Progenitor cell of endocrine pancreas (in vitro differentiated cells): ENCODE data around the gene PARD6G. TPM values are rescaled to one million over a fixed set of nuclear protein-coding genes. Genes with fewer than 3 reads are reported as not detected.

Experiments
- DNase-seq: peaks from one replicate; pipeline ENCODE4 v3.0.0; 2021; ENCODE audit warnings: low spot score; ENCODE audit not compliant: unreplicated experiment
- H3K27ac Mint-ChIP-seq: 2 replicates; pipeline ENCODE4 v1.8.0; 2021; ENCODE audit warnings: mild to moderate bottlenecking, moderate library complexity, mixed read lengths
- H3K27me3 Mint-ChIP-seq: 2 replicates; pipeline ENCODE4 v1.8.0; 2021; ENCODE audit warnings: mixed read lengths
- H3K36me3 Mint-ChIP-seq: 2 replicates; pipeline ENCODE4 v1.8.0; 2022; ENCODE audit warnings: mixed read lengths; ENCODE audit not compliant: insufficient read depth
- H3K4me1 Mint-ChIP-seq: 2 replicates; pipeline ENCODE4 v1.8.0; 2021; ENCODE audit warnings: low read depth, mixed read lengths
- H3K4me3 Mint-ChIP-seq: 2 replicates; pipeline ENCODE4 v1.8.0; 2021; ENCODE audit warnings: low read depth, mild to moderate bottlenecking, moderate library complexity, mixed read lengths
- H3K9me3 Mint-ChIP-seq: 2 replicates; pipeline ENCODE4 v1.8.0; 2021; ENCODE audit warnings: low read depth, mixed read lengths
- total RNA-seq: library from RNA; stranded (reverse); gene quantifications from 2 replicates; pipeline ENCODE4 v1.2.1, GENCODE V29; 2021
- TF ChIP-seq, protein P1 (sequence below): fragments of 200-600 bp; sonication (generic); IDR thresholded peaks from one replicate; pipeline ENCODE4 v1.5.0; 2021; ENCODE audit warnings: antibody characterized with exemption, mild to moderate bottlenecking; ENCODE audit not compliant: unreplicated experiment

Gene PARD6G
- total RNA-seq, 1 donor from 2014 or later = 25.8 TPM

DNA sequence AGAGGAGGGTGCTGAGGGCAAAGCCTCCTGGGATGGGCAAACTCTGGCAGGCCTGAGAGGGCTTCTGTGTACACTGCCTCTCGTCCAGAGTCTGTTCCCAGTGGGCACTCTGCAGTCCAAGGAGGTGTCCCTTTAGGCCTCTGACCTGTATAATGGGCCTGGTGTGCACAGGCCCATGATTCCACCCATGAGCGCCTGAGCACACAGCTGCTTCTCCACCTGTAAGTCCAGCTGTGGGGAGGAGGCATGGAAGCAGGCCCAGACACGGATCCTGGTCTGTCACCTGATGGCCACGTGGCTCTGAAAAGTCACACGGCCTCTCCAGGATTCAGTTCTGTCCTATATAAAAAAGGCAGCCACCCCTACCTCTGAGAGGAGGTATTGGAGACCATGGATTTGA is 57.0 kb downstream of the PARD6G start:
- no peaks in the 10 kb centered on the region for H3K4me1 Mint-ChIP-seq
- no peak overlapping the region for H3K4me3 Mint-ChIP-seq
- no peak for DNase-seq
- no peaks in the 10 kb centered on the region for H3K27me3 Mint-ChIP-seq
- H3K36me3 Mint-ChIP-seq = peaks cover 2% of the 10 kb centered on the region
- no peaks in the 10 kb centered on the region for H3K9me3 Mint-ChIP-seq
- H3K27ac Mint-ChIP-seq = no peak overlapping the region
- TF ChIP-seq, protein P1, sequence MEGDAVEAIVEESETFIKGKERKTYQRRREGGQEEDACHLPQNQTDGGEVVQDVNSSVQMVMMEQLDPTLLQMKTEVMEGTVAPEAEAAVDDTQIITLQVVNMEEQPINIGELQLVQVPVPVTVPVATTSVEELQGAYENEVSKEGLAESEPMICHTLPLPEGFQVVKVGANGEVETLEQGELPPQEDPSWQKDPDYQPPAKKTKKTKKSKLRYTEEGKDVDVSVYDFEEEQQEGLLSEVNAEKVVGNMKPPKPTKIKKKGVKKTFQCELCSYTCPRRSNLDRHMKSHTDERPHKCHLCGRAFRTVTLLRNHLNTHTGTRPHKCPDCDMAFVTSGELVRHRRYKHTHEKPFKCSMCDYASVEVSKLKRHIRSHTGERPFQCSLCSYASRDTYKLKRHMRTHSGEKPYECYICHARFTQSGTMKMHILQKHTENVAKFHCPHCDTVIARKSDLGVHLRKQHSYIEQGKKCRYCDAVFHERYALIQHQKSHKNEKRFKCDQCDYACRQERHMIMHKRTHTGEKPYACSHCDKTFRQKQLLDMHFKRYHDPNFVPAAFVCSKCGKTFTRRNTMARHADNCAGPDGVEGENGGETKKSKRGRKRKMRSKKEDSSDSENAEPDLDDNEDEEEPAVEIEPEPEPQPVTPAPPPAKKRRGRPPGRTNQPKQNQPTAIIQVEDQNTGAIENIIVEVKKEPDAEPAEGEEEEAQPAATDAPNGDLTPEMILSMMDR = no peak

GRCh38 chr18:80189531-80189865 is 57.8 kb downstream of the PARD6G start:
- H3K36me3 Mint-ChIP-seq = peaks cover 2% of the 10 kb centered on the region
- no peaks in the 10 kb centered on the region for H3K9me3 Mint-ChIP-seq
- H3K27me3 Mint-ChIP-seq = no peaks in the 10 kb centered on the region
- no peak overlapping the region for H3K4me3 Mint-ChIP-seq
- no peaks in the 10 kb centered on the region for H3K4me1 Mint-ChIP-seq
- no peak overlapping the region for H3K27ac Mint-ChIP-seq
- no peak for DNase-seq
- TF ChIP-seq, protein P1 = no peak

DNA sequence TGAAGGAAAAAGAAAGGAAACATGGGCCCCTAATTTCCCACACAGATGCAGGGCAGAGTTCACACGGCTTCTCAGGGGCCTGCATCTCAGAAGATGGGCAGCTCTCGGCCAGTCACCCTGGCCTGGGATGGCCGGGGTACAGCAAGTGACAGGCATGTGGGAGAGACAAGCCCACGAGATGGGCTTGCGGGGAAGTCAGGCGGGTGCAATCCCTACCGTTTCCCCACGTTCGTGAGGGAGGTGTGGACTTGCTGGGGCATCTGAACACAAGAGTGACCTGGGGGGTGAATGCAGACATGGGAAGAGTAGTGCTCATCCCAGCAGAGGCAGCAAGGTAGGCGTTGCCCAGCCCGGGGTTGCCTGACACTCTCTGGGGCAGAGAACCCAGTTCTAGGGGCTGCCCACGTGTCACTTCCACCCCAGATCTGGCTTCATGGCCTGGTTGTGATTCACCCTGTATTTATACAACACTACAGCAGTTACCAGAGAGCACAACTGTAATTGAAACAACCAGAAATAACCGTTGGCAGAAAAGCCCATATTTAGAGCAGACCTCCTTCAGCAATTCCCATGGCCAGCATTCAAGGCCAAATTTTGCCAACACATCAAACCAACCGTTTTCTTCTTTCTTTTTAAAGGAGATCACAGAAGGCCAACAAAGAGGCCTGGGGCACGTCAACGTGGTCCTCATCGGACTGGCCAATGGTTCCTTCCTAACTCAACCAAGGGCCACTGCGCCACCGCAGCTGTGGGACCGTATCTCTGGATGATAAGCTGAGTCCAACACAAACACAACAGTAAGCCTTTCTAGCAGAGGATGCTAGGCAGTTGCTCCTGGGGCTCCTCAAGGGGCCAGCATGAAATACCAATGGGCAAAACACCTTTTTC is 58.4 kb downstream of the PARD6G start:
- Mint-ChIP-seq H3K4me3 (no peak overlapping the region), H3K9me3 (no peaks in the 10 kb centered on the region), H3K36me3 (peaks cover 2% of the 10 kb centered on the region), H3K27ac (no peak overlapping the region), H3K27me3 (no peaks in the 10 kb centered on the region), H3K4me1 (no peaks in the 10 kb centered on the region)
- TF ChIP-seq, protein P1 = no peak
- DNase-seq = no peak

DNA sequence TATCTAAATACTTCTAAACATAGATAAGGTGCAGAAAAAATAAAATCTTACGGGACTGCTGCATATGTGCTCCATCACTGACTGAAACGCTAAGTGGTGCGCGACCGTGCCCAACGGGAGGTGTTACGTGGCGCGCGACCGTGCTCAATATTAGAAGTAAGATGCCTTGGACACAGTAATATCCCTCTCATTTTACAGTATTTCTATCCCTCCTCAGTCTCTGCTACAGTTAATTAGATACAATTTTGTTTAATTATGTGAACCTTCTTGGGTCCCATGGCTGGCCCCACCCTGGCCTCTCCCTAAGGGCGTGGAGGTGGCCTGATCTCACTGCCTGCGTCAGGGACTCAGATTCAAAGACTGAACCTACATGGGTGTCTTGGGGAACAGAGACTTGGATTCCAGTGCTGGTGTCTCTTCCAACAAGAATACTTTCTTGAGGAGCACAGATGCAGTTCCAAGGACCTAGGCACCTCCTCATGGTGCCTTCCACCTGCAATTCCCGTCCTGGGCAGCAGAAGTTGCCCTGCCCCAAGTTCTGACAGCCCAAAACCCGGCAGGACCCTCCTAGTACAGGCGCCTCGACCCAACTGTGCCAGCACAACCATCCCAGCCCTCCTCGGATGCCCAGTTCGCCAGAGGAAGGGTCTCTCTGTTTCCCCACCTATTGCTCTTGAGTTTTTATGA is 59.2 kb downstream of the PARD6G start:
- no peaks in the 10 kb centered on the region for H3K36me3 Mint-ChIP-seq
- H3K27ac Mint-ChIP-seq = no peak overlapping the region
- H3K9me3 Mint-ChIP-seq = no peaks in the 10 kb centered on the region
- H3K27me3 Mint-ChIP-seq = no peaks in the 10 kb centered on the region
- no peaks in the 10 kb centered on the region for H3K4me1 Mint-ChIP-seq
- TF ChIP-seq, protein P1 = no peak
- no peak for DNase-seq
- no peak overlapping the region for H3K4me3 Mint-ChIP-seq

DNA sequence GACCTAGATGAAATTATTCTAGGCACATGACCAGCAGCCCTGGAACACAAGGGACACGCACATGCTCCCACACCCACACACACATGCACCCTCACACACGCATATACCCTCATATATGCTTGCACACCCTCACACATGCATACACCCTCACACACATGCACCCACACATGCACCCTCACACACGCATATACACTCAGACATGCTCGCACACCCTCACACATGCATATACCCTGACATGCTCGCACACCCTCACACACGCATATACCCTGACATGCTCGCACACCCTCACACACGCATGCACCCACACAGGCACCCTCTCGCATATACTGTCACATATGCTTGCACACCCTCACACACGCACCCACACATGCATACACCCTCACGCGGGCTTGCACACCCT is 61.8 kb downstream of the PARD6G start:
- no peaks in the 10 kb centered on the region for H3K4me1 Mint-ChIP-seq
- TF ChIP-seq, protein P1 = no peak
- H3K27ac Mint-ChIP-seq = no peak overlapping the region
- H3K9me3 Mint-ChIP-seq = no peaks in the 10 kb centered on the region
- DNase-seq = no peak
- no peaks in the 10 kb centered on the region for H3K36me3 Mint-ChIP-seq
- no peaks in the 10 kb centered on the region for H3K27me3 Mint-ChIP-seq
- H3K4me3 Mint-ChIP-seq = no peak overlapping the region
